Activated naive CD4-positive, alpha-beta T cell treated with anti-CD3 and anti-CD28 coated beads for 36 hours (primary cell): ENCODE data around the gene TDRD10. TPM values are rescaled to one million over a fixed set of nuclear protein-coding genes. Genes with fewer than 3 reads are reported as not detected.

ENCODE experiments used
- CTCF ChIA-PET: fragments of 350-600 bp; sonication (Branson Sonifier 250); formaldehyde crosslinking; loops from one replicate; lab custom pipeline; 2021; ENCODE audit warnings: antibody characterized with exemption; lab: Charles Lee
- DNase-seq: peaks from one replicate; pipeline ENCODE4 v3.0.0-alpha.2; 2020
- H3K27ac Mint-ChIP-seq: one replicate; pipeline ENCODE4 v1.8.0; 2021; ENCODE audit warnings: mild to moderate bottlenecking, mixed read lengths
- H3K27me3 Mint-ChIP-seq: one replicate; pipeline ENCODE4 v1.8.0; 2021; ENCODE audit warnings: low read depth, mixed read lengths
- H3K36me3 Mint-ChIP-seq: one replicate; pipeline ENCODE4 v1.8.0; 2021; ENCODE audit warnings: low read depth, mixed read lengths
- H3K4me1 Mint-ChIP-seq: one replicate; pipeline ENCODE4 v1.8.0; 2021; ENCODE audit warnings: low read depth, mixed read lengths
- H3K4me3 Mint-ChIP-seq: one replicate; pipeline ENCODE4 v1.8.0; 2021; ENCODE audit warnings: mild to moderate bottlenecking, moderate library complexity, mixed read lengths
- H3K9me3 Mint-ChIP-seq: one replicate; pipeline ENCODE4 v1.8.0; 2021; ENCODE audit warnings: mixed read lengths
- intact Hi-C: fragments of 100-400 bp; cut with micrococcal nuclease; formaldehyde crosslinking; loops from one replicate; pipeline ENCODE4 v1.15.1; 2023
- total RNA-seq, 2 experiments: library from RNA; stranded (reverse); gene quantifications; one replicate each; pipeline ENCODE4 v1.2.3, GENCODE V29; 2021

The TDRD10 gene
- total RNA-seq, 2 experiments from 2014 or later, result not detected

- CTCF ChIA-PET, result interaction anchor here (0.6 to 2.9 kb wide), 2 partner anchors 15 to 163 kb away, joined by 3 to 15 read pairs; no protein-coding TSS in a partner anchor
- H3K36me3 Mint-ChIP-seq, result peaks cover 11% of the 10 kb centered on the region
- H3K4me1 Mint-ChIP-seq, result no peaks in the 10 kb centered on the region
- no peaks in the 10 kb centered on the region for H3K27me3 Mint-ChIP-seq
- H3K27ac Mint-ChIP-seq, result no peak overlapping the region
- H3K4me3 Mint-ChIP-seq, result no peak overlapping the region
- H3K9me3 Mint-ChIP-seq, result no peaks in the 10 kb centered on the region
- intact Hi-C loops, result no loop called here
- no peak for DNase-seq
Measured at GRCh38 chr1:154575147-154575927, 73.3 kb downstream of the TDRD10 start.

- H3K36me3 Mint-ChIP-seq, result peaks cover 13% of the 10 kb centered on the region
- no peak for DNase-seq
- no peaks in the 10 kb centered on the region for H3K4me1 Mint-ChIP-seq
- H3K27ac Mint-ChIP-seq, result peak overlapping the region; percentile 38
- H3K9me3 Mint-ChIP-seq, result no peaks in the 10 kb centered on the region
- intact Hi-C loops, result no loop called here
- CTCF ChIA-PET, result interaction anchor here (2.9 kb wide), 1 partner anchor 16 kb away, joined by 15 read pairs; no protein-coding TSS in a partner anchor
- H3K27me3 Mint-ChIP-seq, result no peaks in the 10 kb centered on the region
- H3K4me3 Mint-ChIP-seq, result no peak overlapping the region
Measured at GRCh38 chr1:154575951-154576566, 74.0 kb downstream of the TDRD10 start.

DNA sequence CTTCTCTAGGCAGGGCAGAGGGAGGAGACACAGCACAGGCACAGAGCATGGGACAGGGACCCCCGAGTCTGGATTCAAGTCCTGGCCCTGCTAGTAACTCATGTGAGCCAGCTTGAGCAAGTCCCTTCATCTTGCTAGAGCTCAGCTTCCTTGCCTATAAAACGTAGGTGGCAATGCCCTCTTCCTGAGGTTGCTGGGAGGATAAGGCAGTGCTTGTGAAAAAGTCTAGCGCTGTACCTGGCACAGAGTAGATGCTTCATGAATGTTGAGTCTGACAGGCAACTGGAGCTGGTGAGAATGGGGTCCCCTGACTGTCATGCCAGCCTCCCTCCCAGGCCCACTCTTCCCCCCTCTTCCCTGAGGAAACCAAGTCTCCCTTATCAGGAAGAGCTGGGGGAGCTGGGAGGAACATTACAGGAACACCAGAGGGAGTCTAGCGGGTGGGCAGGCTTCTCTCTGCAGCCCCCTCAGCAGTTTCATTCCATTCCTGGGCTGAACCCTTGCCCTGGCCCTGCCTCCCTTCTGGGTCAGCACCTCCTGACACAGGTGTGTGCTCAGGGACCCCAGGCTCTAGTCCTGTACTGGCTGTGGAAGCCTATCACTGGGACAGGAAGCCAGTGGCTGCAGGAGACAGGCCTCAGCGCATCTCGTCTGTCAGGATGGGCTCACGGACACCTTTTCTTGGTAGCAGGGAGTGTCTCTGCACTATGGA lies 75.5 kb downstream of the TDRD10 start:
- Mint-ChIP-seq H3K27me3 (no peaks in the 10 kb centered on the region), H3K4me3 (no peak overlapping the region), H3K4me1 (no peaks in the 10 kb centered on the region), H3K27ac (no peak overlapping the region), H3K36me3 (peaks cover 20% of the 10 kb centered on the region), H3K9me3 (no peaks in the 10 kb centered on the region)
- DNase-seq, result no peak
- CTCF ChIA-PET, result interaction anchor here (0.7 to 2.9 kb wide), 3 partner anchors 17 to 58 kb away, joined by 4 to 15 read pairs (median 4); no protein-coding TSS in a partner anchor
- intact Hi-C loops, result no loop called here

DNA sequence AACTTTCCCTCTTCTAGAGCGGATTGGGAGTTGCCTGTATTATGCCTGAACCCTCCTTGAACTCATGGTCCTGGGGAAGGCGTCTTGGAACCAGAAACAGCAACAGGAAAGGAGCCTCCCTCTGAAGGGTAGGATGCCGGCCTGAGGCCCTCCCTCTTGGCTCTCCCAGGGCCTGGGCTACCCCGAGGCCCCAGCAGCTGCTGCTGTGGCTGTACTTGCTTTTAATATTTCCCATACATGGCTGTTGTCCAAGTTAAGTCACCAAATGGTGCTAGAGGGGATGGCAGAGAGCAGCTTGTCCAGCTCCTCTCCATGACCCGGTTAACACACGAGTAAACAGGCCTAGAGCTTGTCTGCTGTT lies 76.0 kb downstream of the TDRD10 start:
- no peaks in the 10 kb centered on the region for H3K27me3 Mint-ChIP-seq

DNA sequence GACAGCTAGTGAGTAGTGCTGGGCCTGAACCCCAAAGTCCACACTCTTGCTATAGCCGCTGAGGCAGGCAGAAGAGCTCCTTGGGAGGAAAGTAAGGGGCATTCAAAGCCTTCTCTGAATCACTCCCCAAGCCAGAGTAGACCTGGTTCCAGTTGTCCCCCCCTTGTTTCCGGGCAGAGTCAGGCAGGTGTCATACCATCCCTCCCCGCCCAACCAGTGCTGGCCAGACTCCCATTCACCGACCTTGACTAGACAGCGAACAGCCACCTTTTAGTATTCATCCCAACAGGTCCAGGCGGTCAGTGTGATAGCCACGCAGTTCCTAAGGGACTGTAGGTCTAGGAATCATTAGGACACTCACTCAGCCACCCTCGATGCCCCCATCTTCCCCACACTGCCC lies 77.4 kb downstream of the TDRD10 start:
- CTCF ChIA-PET, result interaction anchor here (0.5 kb wide), 1 partner anchor 90 kb away, joined by 3 read pairs; no protein-coding TSS in a partner anchor
- H3K27ac Mint-ChIP-seq, result no peak overlapping the region
- peaks cover 26% of the 10 kb centered on the region for H3K36me3 Mint-ChIP-seq
- H3K9me3 Mint-ChIP-seq, result no peaks in the 10 kb centered on the region
- no peaks in the 10 kb centered on the region for H3K4me1 Mint-ChIP-seq
- no peak overlapping the region for H3K4me3 Mint-ChIP-seq
- no peak for DNase-seq
- no peaks in the 10 kb centered on the region for H3K27me3 Mint-ChIP-seq
- intact Hi-C loops, result no loop called here

More for the DNA sequence above, 76.0 kb downstream of the TDRD10 start:
- Mint-ChIP-seq H3K9me3 (no peaks in the 10 kb centered on the region), H3K36me3 (peaks cover 20% of the 10 kb centered on the region), H3K4me1 (no peaks in the 10 kb centered on the region), H3K27ac (no peak overlapping the region), H3K4me3 (no peak overlapping the region)
- no peak for DNase-seq
- intact Hi-C loops, result no loop called here
- CTCF ChIA-PET, result interaction anchor here (1.1 kb wide), 1 partner anchor 18 kb away, joined by 4 read pairs; no protein-coding TSS in a partner anchor

DNA sequence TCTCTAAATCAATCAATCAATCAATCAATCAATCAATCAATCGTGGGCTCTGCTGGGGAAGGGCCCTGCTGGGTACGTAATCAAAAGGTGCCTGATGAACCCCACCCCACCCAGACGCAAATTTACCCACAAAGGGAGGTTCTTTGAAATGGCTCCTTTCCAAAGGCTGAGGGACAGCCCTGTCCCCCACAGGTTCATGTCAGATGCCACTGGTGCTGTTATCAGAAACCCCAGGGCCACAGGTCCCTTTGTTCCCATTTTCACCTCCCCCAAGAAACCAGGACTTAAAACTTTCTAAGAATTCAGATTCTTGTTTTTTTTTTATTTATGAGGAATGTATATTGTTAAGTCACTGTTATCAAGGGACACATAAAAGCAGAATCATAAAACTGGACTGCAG lies 79.7 kb downstream of the TDRD10 start:
- intact Hi-C loops, result no loop called here
- Mint-ChIP-seq H3K9me3 (no peaks in the 10 kb centered on the region), H3K27me3 (no peaks in the 10 kb centered on the region), H3K27ac (no peak overlapping the region), H3K4me3 (no peak overlapping the region), H3K36me3 (peaks cover 44% of the 10 kb centered on the region), H3K4me1 (no peaks in the 10 kb centered on the region)
- no peak for DNase-seq
- CTCF ChIA-PET, result interaction anchor here (1.6 kb wide), 1 partner anchor 22 kb away, joined by 4 read pairs; no protein-coding TSS in a partner anchor

- Mint-ChIP-seq H3K9me3 (no peaks in the 10 kb centered on the region), H3K36me3 (peaks cover 52% of the 10 kb centered on the region), H3K4me3 (no peak overlapping the region), H3K27ac (no peak overlapping the region), H3K4me1 (no peaks in the 10 kb centered on the region), H3K27me3 (no peaks in the 10 kb centered on the region)
- intact Hi-C loops, result no loop called here
- CTCF ChIA-PET, result interaction anchor here (0.9 kb wide), 1 partner anchor 23 kb away, joined by 4 read pairs; no protein-coding TSS in a partner anchor
- no peak for DNase-seq
Measured at GRCh38 chr1:154582885-154583284, 80.9 kb downstream of the TDRD10 start.

GRCh38 chr1:154583773-154584172 lies 81.8 kb downstream of the TDRD10 start:
- no peak for DNase-seq
- Mint-ChIP-seq H3K4me3 (no peak overlapping the region), H3K27ac (no peak overlapping the region), H3K36me3 (peaks cover 54% of the 10 kb centered on the region), H3K27me3 (no peaks in the 10 kb centered on the region), H3K4me1 (no peaks in the 10 kb centered on the region), H3K9me3 (no peaks in the 10 kb centered on the region)
- intact Hi-C loops, result no loop called here
- CTCF ChIA-PET, result interaction anchor here (0.9 kb wide), 1 partner anchor 21 kb away, joined by 4 read pairs; no protein-coding TSS in a partner anchor

GRCh38 chr1:154584267-154584994 lies 82.4 kb downstream of the TDRD10 start:
- Mint-ChIP-seq H3K36me3 (peaks cover 56% of the 10 kb centered on the region), H3K27ac (peak overlapping the region; percentile 56), H3K4me3 (no peak overlapping the region), H3K4me1 (no peaks in the 10 kb centered on the region), H3K9me3 (no peaks in the 10 kb centered on the region), H3K27me3 (no peaks in the 10 kb centered on the region)
- no peak for DNase-seq
- intact Hi-C loops, result no loop called here
- CTCF ChIA-PET, result interaction anchor here (0.9 kb wide), 1 partner anchor 21 kb away, joined by 4 read pairs; no protein-coding TSS in a partner anchor

DNA sequence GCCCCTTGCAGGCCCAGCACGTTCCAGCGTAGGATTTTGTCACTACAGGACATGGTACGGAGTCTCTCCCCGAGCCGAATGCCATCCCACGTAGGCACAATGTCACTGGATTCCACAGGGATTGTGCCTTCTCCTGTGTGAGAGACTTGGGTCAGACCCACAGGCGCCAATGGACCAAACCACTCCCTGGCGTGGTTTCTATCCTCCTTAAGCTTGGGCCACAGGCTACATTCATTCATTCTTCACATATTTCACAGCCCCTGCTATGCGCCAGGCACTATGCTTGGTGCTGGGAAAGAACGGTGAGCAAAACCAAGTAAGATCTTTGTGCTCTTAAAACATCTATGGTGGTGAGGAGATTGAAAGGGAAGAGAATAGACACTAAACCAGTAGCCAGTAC lies 84.2 kb downstream of the TDRD10 start:
- intact Hi-C loops, result no loop called here

GRCh38 chr1:154586641-154587040 lies 84.6 kb downstream of the TDRD10 start:
- Mint-ChIP-seq H3K4me3 (no peak overlapping the region), H3K9me3 (no peaks in the 10 kb centered on the region), H3K36me3 (peaks cover 59% of the 10 kb centered on the region), H3K27me3 (no peaks in the 10 kb centered on the region), H3K4me1 (no peaks in the 10 kb centered on the region), H3K27ac (peak overlapping the region; percentile 14)
- intact Hi-C loops, result no loop called here
- CTCF ChIA-PET, result no interaction called here
- DNase-seq, result no peak

More for the DNA sequence above, 84.2 kb downstream of the TDRD10 start:
- peak overlapping the region; percentile 14 for H3K27ac Mint-ChIP-seq
- H3K27me3 Mint-ChIP-seq, result no peaks in the 10 kb centered on the region
- no peaks in the 10 kb centered on the region for H3K4me1 Mint-ChIP-seq
- no peak overlapping the region for H3K4me3 Mint-ChIP-seq
- CTCF ChIA-PET, result no interaction called here
- no peak for DNase-seq
- no peaks in the 10 kb centered on the region for H3K9me3 Mint-ChIP-seq
- peaks cover 59% of the 10 kb centered on the region for H3K36me3 Mint-ChIP-seq
